Peyer's patch (tissue), 4 donors: ENCODE results near the gene IL34. TPM values are rescaled to one million over a fixed set of nuclear protein-coding genes. Genes with fewer than 3 reads are reported as not detected.

Experiments used
- DNase-seq, 3 donors: peaks; one replicate each; pipeline ENCODE4 v3.0.0-alpha.2; 2017 to 2019
- H3K27ac ChIP-seq, 4 donors: fragments of 200-600 bp; sonication (generic); one replicate each; pipeline ENCODE4 v1.5.1; 2016 to 2019
- H3K27me3 ChIP-seq, 2 donors: fragments of 200-600 bp; sonication (generic); one replicate each; pipeline ENCODE4 v1.5.1; 2019
- H3K36me3 ChIP-seq, 3 donors: fragments of 200-600 bp; sonication (generic); one replicate each; pipeline ENCODE4 v1.5.1; 2016 to 2019
- H3K4me1 ChIP-seq, 4 donors: fragments of 200-600 bp; sonication (generic); one replicate each; pipeline ENCODE4 v1.5.1; 2016 to 2019
- H3K4me3 ChIP-seq, 4 donors: fragments of 200-600 bp; sonication (generic); 1 replicate in 3 of 4; 2 replicates in 1 of 4; pipeline ENCODE4 v1.5.1; 2016 to 2019; ENCODE audit warnings: mild to moderate bottlenecking in 1 of 4
- H3K9me3 ChIP-seq, 4 donors: fragments of 200-600 bp; sonication (generic); one replicate each; pipeline ENCODE4 v1.5.1; 2016 to 2019; ENCODE audit warnings: mild to moderate bottlenecking in 1 of 4
- CTCF ChIP-seq, 6 experiments: fragments of 450-650 bp in 4 of 6; fragments of 200-600 bp in 2 of 6; sonication (generic) in 1 of 6; IDR thresholded peaks; one replicate each; pipeline ENCODE4 v1.5.1; 2017 to 2019; ENCODE audit warnings: antibody characterized with exemption in 6 of 6, mild to moderate bottlenecking in 3 of 6, moderate library complexity in 1 of 6
- POLR2A ChIP-seq, 2 donors: fragments of 450-650 bp; IDR thresholded peaks; one replicate each; pipeline ENCODE4 v1.5.1; 2017; ENCODE audit warnings: antibody characterized with exemption in 2 of 2, mild to moderate bottlenecking in 2 of 2, moderate library complexity in 2 of 2
- total RNA-seq, 4 donors: library from RNA; depleted of rRNA; stranded (reverse); fragments of >200 nt; gene quantifications; one replicate each; pipeline ENCODE4 v1.1.0, GENCODE V29; 2016

IL34 gene
- 10 to 100 TPM in 1 of 4 donors, 1 to 10 TPM in 3; 1.6 to 23.1 (median 2.6) TPM for total RNA-seq

- H3K4me1 ChIP-seq = no peaks in the 10 kb centered on the region
- no peaks in the 10 kb centered on the region for H3K36me3 ChIP-seq
- no peaks in the 10 kb centered on the region for H3K9me3 ChIP-seq
- no peak within 1 kb of the TSS for H3K4me3 ChIP-seq
- H3K27me3 ChIP-seq = no peaks in the 10 kb centered on the region
- DNase-seq = no peak
- peak within 1 kb of the TSS in 3 of 4 donors; percentile 31 to 46 (median 45) for H3K27ac ChIP-seq
- TF ChIP-seq POLR2A (IDR thresholded peaks at IDR 0.05) = no peak
- TF ChIP-seq CTCF (IDR thresholded peaks at IDR 0.05) = no peak
Measured at GRCh38 chr16:70646260-70647241, at the start of gene IL34. IL34 (plus strand) TSS chr16:70646559; CDS start chr16:70646948, 389 bp downstream.

- H3K9me3 ChIP-seq = no peaks in the 10 kb centered on the region
- no peaks in the 10 kb centered on the region for H3K27me3 ChIP-seq
- peaks cover 0 to under 1% (median 0%) of the 10 kb centered on the region in 4 donors for H3K4me1 ChIP-seq
- no peaks in the 10 kb centered on the region for H3K36me3 ChIP-seq
- no peak for TF ChIP-seq CTCF (IDR thresholded peaks at IDR 0.05)
- TF ChIP-seq POLR2A (IDR thresholded peaks at IDR 0.05) = no peak
- H3K4me3 ChIP-seq = no peak overlapping the region
- peak overlapping the region in 1 of 4 donors; percentile 4 for H3K27ac ChIP-seq
- no peak for DNase-seq
Measured at GRCh38 chr16:70597135-70597835, 49.1 kb upstream of the IL34 start.

GRCh38 chr16:70598937-70599503 is 47.3 kb upstream of the IL34 start:
- no peaks in the 10 kb centered on the region for H3K4me1 ChIP-seq
- no peaks in the 10 kb centered on the region for H3K36me3 ChIP-seq
- H3K4me3 ChIP-seq = no peak overlapping the region
- DNase-seq = no peak
- H3K27ac ChIP-seq = no peak overlapping the region
- H3K9me3 ChIP-seq = no peaks in the 10 kb centered on the region
- TF ChIP-seq CTCF (IDR thresholded peaks at IDR 0.05) (no peak), POLR2A (IDR thresholded peaks at IDR 0.05) (no peak)
- no peaks in the 10 kb centered on the region for H3K27me3 ChIP-seq

- TF ChIP-seq POLR2A (IDR thresholded peaks at IDR 0.05) (no peak), CTCF (IDR thresholded peaks at IDR 0.05) (no peak)
- no peaks in the 10 kb centered on the region for H3K27me3 ChIP-seq
- no peak overlapping the region for H3K27ac ChIP-seq
- DNase-seq = no peak
- no peaks in the 10 kb centered on the region for H3K9me3 ChIP-seq
- no peaks in the 10 kb centered on the region for H3K36me3 ChIP-seq
- no peak overlapping the region for H3K4me3 ChIP-seq
- H3K4me1 ChIP-seq = no peaks in the 10 kb centered on the region
Measured at GRCh38 chr16:70600730-70601129, 45.6 kb upstream of the IL34 start.
